Measurements from ENCODE around the gene LHPP.

DNA sequence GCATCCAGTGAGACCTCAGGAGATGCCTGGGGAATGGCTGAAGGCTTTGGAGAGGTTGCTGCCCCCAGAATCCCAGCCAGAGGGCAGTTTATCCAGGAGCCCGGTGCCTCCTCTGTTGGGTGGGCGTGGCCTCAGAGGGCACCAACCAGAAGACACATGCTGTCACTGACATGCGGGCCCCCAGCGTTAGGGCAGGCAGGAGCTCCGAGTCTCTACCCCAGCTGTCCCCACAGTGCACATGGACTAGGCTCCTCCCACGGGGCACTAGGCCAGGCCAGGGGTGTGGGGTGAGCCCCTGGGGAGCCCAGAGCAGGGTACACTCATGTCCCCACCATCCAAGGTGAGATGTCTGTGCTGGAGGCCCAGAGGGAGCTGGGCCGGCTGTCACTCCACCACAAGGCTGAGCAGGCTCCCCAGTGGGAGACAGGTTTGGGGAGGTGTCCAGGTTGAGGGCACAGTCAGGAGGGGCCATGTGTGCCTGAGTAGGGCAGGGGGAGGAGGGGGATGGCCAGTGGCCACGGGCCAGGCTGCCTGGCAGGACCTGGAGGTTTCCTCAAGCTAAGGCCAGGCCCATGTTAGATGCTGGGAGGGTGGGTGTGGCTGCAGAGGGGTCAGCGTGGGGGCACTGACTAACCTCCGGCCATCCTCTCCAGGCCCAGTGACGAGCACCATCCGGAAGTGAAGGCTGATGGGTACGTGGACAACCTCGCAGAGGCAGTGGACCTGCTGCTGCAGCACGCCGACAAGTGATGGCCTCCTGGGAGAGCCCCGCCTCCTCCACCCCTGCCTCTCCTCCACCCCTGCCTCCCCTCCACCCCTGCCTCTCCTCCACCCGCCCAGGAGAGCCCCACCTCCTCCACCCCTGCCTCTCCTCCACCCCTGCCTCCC is 151.2 kb downstream of the LHPP start:
- TF ChIP-seq GATA3 (IDR thresholded peaks at IDR 0.05; ENCODE audit: low read depth, low read length) (no peak), GATA2 (IDR thresholded peaks at IDR 0.05; ENCODE audit: low read depth, low read length) (no peak)

Measured in SH-SY5Y (cell line).